Measurements from ENCODE around the gene GDF15.

- TF ChIP-seq CTCF (IDR thresholded peaks at IDR 0.05): no peak
- no peak for TF ChIP-seq POLR2A (IDR thresholded peaks at IDR 0.05)
Measured at GRCh38 chr19:18435178-18435841, 49.4 kb downstream of the GDF15 start.

Measured in uterus (tissue), 2 donors.